GM23248 (cell line): ENCODE measurements around the gene IRF9. TPM values are rescaled to one million over a fixed set of nuclear protein-coding genes. Genes with fewer than 3 reads are reported as not detected.
"Not testable (repeated sequence)": the region's sequence is repeated elsewhere in the genome, so short reads cannot be mapped to it uniquely, and the experiment has no call there.

Experiments
- DNase-seq: peaks from one replicate; pipeline ENCODE4 v3.0.0-alpha.2; 2015
- H2AFZ ChIP-seq: fragments of 200-600 bp; sonication (generic); 2 replicates; pipeline ENCODE4 v1.6.1; 2016; ENCODE audit warnings: antibody characterized with exemption
- H3F3A ChIP-seq: fragments of 200-600 bp; sonication (generic); 2 replicates; pipeline ENCODE4 v1.6.1; 2016; ENCODE audit warnings: mild to moderate bottlenecking, antibody characterized with exemption, mixed run types; ENCODE audit not compliant: insufficient read depth
- H3K27ac ChIP-seq: fragments of 200-600 bp; sonication (generic); 2 replicates; pipeline ENCODE4 v1.5.1; 2016; ENCODE audit warnings: mild to moderate bottlenecking
- H3K27me3 ChIP-seq: fragments of 200-600 bp; sonication (generic); replicated peaks from 2 replicates; pipeline ENCODE4 v1.6.1; 2016; ENCODE audit warnings: mild to moderate bottlenecking; ENCODE audit not compliant: insufficient read depth
- H3K36me3 ChIP-seq: fragments of 200-600 bp; sonication (generic); 2 replicates; pipeline ENCODE4 v1.6.1; 2016; ENCODE audit warnings: low read depth, mild to moderate bottlenecking
- H3K4me1 ChIP-seq: fragments of 200-600 bp; sonication (generic); 2 replicates; pipeline ENCODE4 v1.6.1; 2016; ENCODE audit warnings: mild to moderate bottlenecking; ENCODE audit not compliant: insufficient read depth
- H3K4me2 ChIP-seq: fragments of 200-600 bp; sonication (generic); one replicate; pipeline ENCODE4 v1.6.1; 2016; ENCODE audit warnings: mild to moderate bottlenecking; ENCODE audit not compliant: unreplicated experiment
- H3K4me3 ChIP-seq: fragments of 200-600 bp; sonication (generic); 2 replicates; pipeline ENCODE4 v1.5.1; 2016; ENCODE audit warnings: mild to moderate bottlenecking
- H3K79me2 ChIP-seq: fragments of 200-600 bp; sonication (generic); 2 replicates; pipeline ENCODE4 v1.6.1; 2016; ENCODE audit warnings: mild to moderate bottlenecking; ENCODE audit not compliant: insufficient read depth
- H3K9ac ChIP-seq: fragments of 200-600 bp; sonication (generic); 2 replicates; pipeline ENCODE4 v1.6.1; 2016; ENCODE audit warnings: mild to moderate bottlenecking
- H3K9me2 ChIP-seq: fragments of 200-600 bp; sonication (generic); 2 replicates; pipeline ENCODE4 v1.6.1; 2016; ENCODE audit warnings: mixed run types, mild to moderate bottlenecking, moderate library complexity; ENCODE audit not compliant: insufficient read depth
- H3K9me3 ChIP-seq: fragments of 200-600 bp; sonication (generic); one replicate; pipeline ENCODE4 v1.6.1; 2017; ENCODE audit warnings: low read depth
- H4K20me1 ChIP-seq: fragments of 200-600 bp; sonication (generic); 2 replicates; pipeline ENCODE4 v1.6.0; 2016; ENCODE audit not compliant: insufficient read depth
- EZH2 ChIP-seq: fragments of 200-600 bp; sonication (generic); IDR thresholded peaks from 2 replicates; pipeline ENCODE4 v1.6.1; 2018; ENCODE audit warnings: antibody characterized with exemption, mild to moderate bottlenecking; ENCODE audit not compliant: insufficient read depth, poor library complexity, severe bottlenecking
- EZH2phosphoT487 ChIP-seq: fragments of 200-600 bp; sonication (generic); IDR thresholded peaks from 2 replicates; pipeline ENCODE4 v1.6.1; 2018; ENCODE audit warnings: antibody characterized with exemption, moderate library complexity, mild to moderate bottlenecking, low read depth; ENCODE audit not compliant: insufficient read depth
- WGBS, 2 experiments: methylation state at CpG; one replicate each; pipeline ENCODE4 v1.1.6; 2015 to 2017; ENCODE audit warnings: low lambda C conversion rate in 2 of 2, low coverage in 1 of 2; ENCODE audit errors: missing lambda C conversion rate in 2 of 2; 5-methylcytosine and 5-hydroxymethylcytosine counted together
- in situ Hi-C: fragments of 300-500 bp; cut with MboI; formaldehyde crosslinking; loops from 2 replicates; pipeline ENCODE4 v1.15.0; 2020
- polyA plus RNA-seq: library from polyadenylated mRNA; unstranded; fragments of >200 nt; fragmentation: Nextera tagmentation; extraction: Ambion mirVana; gene quantifications from 2 replicates; pipeline ENCODE4 v1.2.1, GENCODE V29; 2016
- total RNA-seq: library from RNA; depleted of rRNA; stranded (reverse); fragments of >200 nt; shearing (Covaris generic); gene quantifications from 2 replicates; pipeline ENCODE4 v1.2.3, GENCODE V29; 2014

IRF9 gene
- total and polyA plus RNA-seq, 2 experiments from 2014 or later = 56.7 to 87.1 TPM

DNA sequence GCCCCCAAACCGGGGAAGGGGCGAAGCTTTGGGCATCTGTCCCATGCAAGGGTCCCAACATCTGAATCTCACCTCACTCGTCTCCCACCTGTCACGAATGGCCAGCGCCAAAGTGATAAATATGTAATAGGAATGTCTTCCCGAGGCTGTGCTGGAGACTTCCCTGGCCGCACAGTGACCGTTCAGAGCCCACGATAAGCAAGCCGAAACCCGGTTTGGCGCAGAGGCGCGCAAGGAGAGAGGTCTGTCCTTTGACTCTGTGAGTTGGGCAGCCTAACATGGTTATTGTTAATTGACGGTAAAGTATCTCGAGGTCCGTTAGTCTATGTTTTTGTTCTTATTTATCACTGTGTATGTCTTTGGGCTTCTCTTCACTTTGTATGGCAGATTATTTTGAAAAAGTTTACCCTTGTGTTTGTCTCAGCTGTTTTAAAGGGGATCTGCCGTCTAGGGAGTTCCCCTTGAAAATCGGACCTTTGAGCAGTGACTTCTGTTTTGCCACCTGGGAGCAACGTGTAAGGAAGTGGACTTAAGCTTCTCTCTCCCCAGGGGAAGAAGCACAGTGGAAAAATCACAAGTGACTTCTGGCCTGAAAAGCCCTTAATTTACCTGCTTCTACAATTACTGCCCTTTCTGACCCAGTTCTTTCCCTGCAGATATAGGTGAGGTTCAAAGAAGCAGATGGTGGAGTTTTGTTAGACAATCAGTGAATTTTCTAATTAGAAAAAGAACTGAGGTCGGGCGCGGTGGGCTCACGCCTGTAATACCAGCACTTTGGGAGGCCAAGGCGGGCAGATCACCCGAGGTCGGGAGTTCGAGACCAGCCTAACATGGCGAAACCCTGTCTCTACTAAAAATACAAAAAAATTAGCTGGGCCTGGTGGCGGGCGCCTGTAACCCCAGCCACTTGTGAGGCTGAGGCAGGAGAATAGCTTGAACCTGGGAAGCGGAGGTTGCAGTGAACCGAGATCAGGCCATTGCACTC, 35.3 kb downstream of the IRF9 start:
- peaks cover 13% of the 10 kb centered on the region for H3K4me1 ChIP-seq
- peak overlapping the region; percentile 80 for H2AFZ ChIP-seq
- peaks cover 2% of the 10 kb centered on the region; the same call in 1 of the 2 replicates for H3K36me3 ChIP-seq
- peak overlapping the region; percentile 83 for H3K4me3 ChIP-seq
- no peaks in the 10 kb centered on the region for H3K9me2 ChIP-seq
- no peaks in the 10 kb centered on the region for H3K9me3 ChIP-seq
- peak overlapping the region; percentile 94 for H3K9ac ChIP-seq
- in situ Hi-C loops = no loop called here
- peak; percentile 58 for DNase-seq
- H3F3A ChIP-seq = peaks cover 6% of the 10 kb centered on the region; the same call in 1 of the 2 replicates
- TF ChIP-seq EZH2 (no peak), EZH2phosphoT487 (no peak)
- 39 to 41% methylated on average over 32 to 33 of the region's 33 CpGs for WGBS, 2 experiments
- no peaks in the 10 kb centered on the region for H3K27me3 ChIP-seq
- peak overlapping the region; percentile 99 for H3K4me2 ChIP-seq
- peak overlapping the region; percentile 81 for H3K27ac ChIP-seq
- peaks cover 83% of the 10 kb centered on the region for H3K79me2 ChIP-seq
- no peaks in the 10 kb centered on the region for H4K20me1 ChIP-seq

- Histone ChIP-seq H2AFZ (no peak overlapping the region), H3K27ac (no peak overlapping the region), H4K20me1 (no peaks in the 10 kb centered on the region), H3K79me2 (peaks cover 76% of the 10 kb centered on the region), H3K4me3 (peak overlapping the region; percentile 83; the same call in 1 of the 2 replicates), H3F3A (peaks cover 6% of the 10 kb centered on the region; the same call in 1 of the 2 replicates), H3K9ac (no peak overlapping the region), H3K27me3 (no peaks in the 10 kb centered on the region), H3K4me1 (peaks cover 13% of the 10 kb centered on the region), H3K36me3 (peaks cover 4% of the 10 kb centered on the region; the same call in 1 of the 2 replicates), H3K9me3 (no peaks in the 10 kb centered on the region), H3K9me2 (no peaks in the 10 kb centered on the region), H3K4me2 (peak overlapping the region; percentile 99)
- 95 to 99% methylated on average over 1 to 2 of the region's 2 CpGs for WGBS, 2 experiments
- in situ Hi-C loops = no loop called here
- no peak for DNase-seq
- TF ChIP-seq EZH2 = no peak
- no peak for TF ChIP-seq EZH2phosphoT487
Measured at GRCh38 chr14:24197056-24197450, 36.0 kb downstream of the IRF9 start.

GRCh38 chr14:24198814-24199524, 37.9 kb downstream of the IRF9 start:
- H3K36me3 ChIP-seq = peaks cover 4% of the 10 kb centered on the region; the same call in 1 of the 2 replicates
- in situ Hi-C loops = no loop called here
- no peak for DNase-seq
- no peaks in the 10 kb centered on the region for H3K9me3 ChIP-seq
- peaks cover 71% of the 10 kb centered on the region for H3K79me2 ChIP-seq
- peaks cover 13% of the 10 kb centered on the region for H3K4me1 ChIP-seq
- TF ChIP-seq EZH2 (no peak), EZH2phosphoT487 (no peak)
- H3K4me3 ChIP-seq = no peak overlapping the region
- 83 to 94% methylated on average over 7 of the region's 7 CpGs for WGBS, 2 experiments
- no peak overlapping the region for H3K9ac ChIP-seq
- H3F3A ChIP-seq = peaks cover 6% of the 10 kb centered on the region; the same call in 1 of the 2 replicates
- H3K4me2 ChIP-seq = no peak overlapping the region
- no peak overlapping the region for H2AFZ ChIP-seq
- no peaks in the 10 kb centered on the region for H3K9me2 ChIP-seq
- H3K27ac ChIP-seq = no peak overlapping the region
- no peaks in the 10 kb centered on the region for H3K27me3 ChIP-seq
- no peaks in the 10 kb centered on the region for H4K20me1 ChIP-seq

DNA sequence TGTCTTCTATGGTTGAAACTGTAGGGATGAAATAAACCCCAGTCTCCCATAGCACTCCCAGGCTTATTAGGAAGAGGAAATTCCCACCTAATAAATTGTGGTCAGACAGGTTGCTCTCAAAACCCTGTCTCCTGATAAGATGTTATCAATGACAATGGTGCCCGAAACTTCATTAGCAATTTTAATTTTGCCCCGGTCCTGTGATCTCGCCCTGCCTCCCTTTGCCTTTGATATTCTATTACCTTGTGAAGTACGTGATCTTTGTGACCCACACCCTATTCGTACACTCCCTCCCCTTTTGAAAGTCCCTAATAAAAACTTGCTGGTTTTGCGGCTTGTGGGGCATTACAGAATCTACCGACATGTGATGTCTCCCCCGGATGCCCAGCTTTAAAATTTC, 41.5 kb downstream of the IRF9 start:
- H2AFZ ChIP-seq, in situ Hi-C loops, H3K4me2 ChIP-seq, H3F3A ChIP-seq, H3K27ac ChIP-seq, DNase-seq, H3K9me2 ChIP-seq, H3K9ac ChIP-seq, H3K36me3 ChIP-seq, H4K20me1 ChIP-seq, H3K27me3 ChIP-seq, H3K4me3 ChIP-seq, H3K4me1 ChIP-seq, H3K9me3 ChIP-seq: not testable (repeated sequence)
- 74 to 84% methylated on average over 8 of the region's 8 CpGs for WGBS, 2 experiments
- H3K79me2 ChIP-seq = peaks cover 38% of the 10 kb centered on the region

DNA sequence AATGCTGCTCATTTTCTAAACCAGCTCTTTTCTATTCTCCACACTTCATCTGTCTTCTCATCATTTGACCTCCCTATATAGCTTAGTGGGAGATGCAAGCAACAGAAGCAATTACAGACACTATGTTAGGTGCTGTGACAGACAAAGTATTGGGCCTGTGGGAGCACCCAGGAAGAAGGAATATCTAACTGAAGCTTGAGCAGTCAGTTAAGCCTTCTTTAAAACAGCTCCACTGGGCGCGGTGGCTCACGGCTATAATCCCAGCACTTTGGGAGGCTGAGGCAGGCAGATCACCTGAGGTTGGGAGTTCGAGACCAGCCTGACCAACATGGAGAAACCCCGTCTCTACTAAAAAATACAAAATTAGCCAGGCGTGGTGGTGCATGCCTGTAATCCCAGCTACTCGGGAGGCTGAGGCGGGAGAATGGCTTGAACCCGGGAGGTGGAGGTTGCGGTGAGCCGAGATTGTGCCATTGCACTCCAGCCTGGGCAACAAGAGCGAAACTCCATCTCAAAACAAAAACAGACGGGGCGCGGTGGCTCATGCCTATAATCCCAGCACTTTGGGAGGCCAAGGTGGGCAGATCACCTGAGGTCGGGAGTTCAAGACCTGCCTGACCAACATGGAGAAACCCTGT, 42.3 kb downstream of the IRF9 start:
- 93 to 96% methylated on average over 15 to 16 of the region's 16 CpGs for WGBS, 2 experiments
- in situ Hi-C loops = not testable (repeated sequence)

More for the DNA sequence above, 42.3 kb downstream of the IRF9 start:
- H3K4me3 ChIP-seq, H3F3A ChIP-seq, H3K4me1 ChIP-seq, H3K27ac ChIP-seq, H3K9me2 ChIP-seq, H4K20me1 ChIP-seq, H2AFZ ChIP-seq, H3K27me3 ChIP-seq, DNase-seq, H3K4me2 ChIP-seq, H3K9me3 ChIP-seq, H3K36me3 ChIP-seq, H3K9ac ChIP-seq: not testable (repeated sequence)
- peaks cover 31% of the 10 kb centered on the region for H3K79me2 ChIP-seq
